GM19239 (cell line): ENCODE results near the gene PEX26.
"Not testable (repeated sequence)": the region's sequence is repeated elsewhere in the genome, so short reads cannot be mapped to it uniquely, and the experiment has no call there.

ENCODE experiments used
- DNase-seq: peaks from one replicate; pipeline ENCODE4 v3.0.0; 2011; ENCODE audit warnings: low spot score; ENCODE audit not compliant: insufficient read length
- FAIRE-seq: peaks from 2 replicates; lab custom pipeline; 2011; peaks lifted over from hg19 to GRCh38; lab: Jason Lieb, UNC

The PEX26 gene

GRCh38 chr22:18070556-18071306 is 7.1 kb upstream of the PEX26 start:
- DNase-seq, result no peak
- no peak for FAIRE-seq

GRCh38 chr22:18071307-18071967 is 6.4 kb upstream of the PEX26 start:
- not testable (repeated sequence) for FAIRE-seq, DNase-seq

- DNase-seq (no peak), FAIRE-seq (no peak)
These were observed 5.9 kb upstream of the PEX26 start for GRCh38 chr22:18071968-18072310.

GRCh38 chr22:18073467-18073866 is 4.3 kb upstream of the PEX26 start:
- no peak for DNase-seq
- FAIRE-seq, result no peak

- not testable (repeated sequence) for DNase-seq, FAIRE-seq
These were observed 3.9 kb upstream of the PEX26 start for GRCh38 chr22:18073927-18074326.

- FAIRE-seq (no peak), DNase-seq (no peak)
These were observed 2.6 kb upstream of the PEX26 start for GRCh38 chr22:18075101-18075719.

- peak; percentile 91 for FAIRE-seq
- DNase-seq, result no peak
These were observed 1.9 kb upstream of the PEX26 start for GRCh38 chr22:18075720-18076497.

GRCh38 chr22:18077087-18077638 is 627 bp upstream of the PEX26 start:
- peak; percentile 8 for FAIRE-seq
- no peak for DNase-seq

- DNase-seq (no peak), FAIRE-seq (peak; percentile 68)
These were observed 695 bp downstream of the PEX26 start for GRCh38 chr22:18078329-18079041.

GRCh38 chr22:18079706-18080233 is 2.0 kb downstream of the PEX26 start:
- no peak for FAIRE-seq
- no peak for DNase-seq

GRCh38 chr22:18081416-18081815 is 3.6 kb downstream of the PEX26 start:
- DNase-seq (no peak), FAIRE-seq (no peak)

- DNase-seq, result no peak
- FAIRE-seq, result no peak
These were observed 4.7 kb downstream of the PEX26 start for GRCh38 chr22:18082467-18082866.

- FAIRE-seq (no peak), DNase-seq (no peak)
These were observed 5.6 kb downstream of the PEX26 start for GRCh38 chr22:18083406-18083805.

- FAIRE-seq, result no peak
- DNase-seq, result no peak
These were observed 7.4 kb downstream of the PEX26 start for GRCh38 chr22:18085188-18085587.

GRCh38 chr22:18087350-18087855 is 9.6 kb downstream of the PEX26 start:
- DNase-seq, result no peak
- no peak for FAIRE-seq

- DNase-seq, result no peak
- peak; percentile 64 for FAIRE-seq
These were observed 11.2 kb downstream of the PEX26 start for GRCh38 chr22:18088825-18089568.

- no peak for FAIRE-seq
- DNase-seq, result no peak
These were observed 12.5 kb downstream of the PEX26 start for GRCh38 chr22:18090286-18090685.

GRCh38 chr22:18091478-18091877 is 13.7 kb downstream of the PEX26 start:
- FAIRE-seq, result no peak
- DNase-seq, result no peak
